Neuronal stem cell (in vitro differentiated cells): ENCODE data around the gene RBM4B.
A peak's percentile ranks its signal among the peaks of the same experiment; 100 is the strongest.

ENCODE experiments used
- DNase-seq: peaks from one replicate; pipeline ENCODE4 v3.0.0-alpha.2; 2013; ENCODE audit warnings: low spot score
- H2AFZ ChIP-seq: one replicate; pipeline ENCODE4 v1.6.1; 2013; ENCODE audit warnings: mild to moderate bottlenecking, low read length, inconsistent platforms
- H2AK5ac ChIP-seq: 2 replicates; pipeline ENCODE4 v1.6.1; 2013; ENCODE audit warnings: low read depth, mild to moderate bottlenecking, inconsistent platforms, low read length, moderate library complexity, mixed read lengths
- H2BK120ac ChIP-seq: 2 replicates; pipeline ENCODE4 v1.6.1; 2013; ENCODE audit warnings: low read depth, mild to moderate bottlenecking, inconsistent platforms, low read length, moderate library complexity, mixed read lengths
- H2BK12ac ChIP-seq: one replicate; pipeline ENCODE4 v1.6.1; 2013; ENCODE audit warnings: low read length, inconsistent platforms
- H2BK15ac ChIP-seq: 2 replicates; pipeline ENCODE4 v1.6.1; 2013; ENCODE audit warnings: mild to moderate bottlenecking, low read length, inconsistent platforms, mixed read lengths
- H2BK5ac ChIP-seq: one replicate; pipeline ENCODE4 v1.6.1; 2013; ENCODE audit warnings: inconsistent platforms, mild to moderate bottlenecking, low read length, moderate library complexity
- H3K14ac ChIP-seq: one replicate; pipeline ENCODE4 v1.6.1; 2013; ENCODE audit warnings: low read length, inconsistent platforms
- H3K18ac ChIP-seq: 2 replicates; pipeline ENCODE4 v1.6.1; 2013; ENCODE audit warnings: low read length, inconsistent platforms
- H3K23ac ChIP-seq: 2 replicates; pipeline ENCODE4 v1.6.1; 2013; ENCODE audit warnings: low read depth, mild to moderate bottlenecking, mixed read lengths, low read length, inconsistent platforms; ENCODE audit not compliant: poor library complexity
- H3K27ac ChIP-seq: replicated peaks from 3 replicates; pipeline ENCODE4 v1.5.1; 2013; ENCODE audit warnings: low read length, inconsistent platforms
- H3K27me3 ChIP-seq, 3 experiments: 2 replicates each; pipeline ENCODE4 v1.6.1; 2013; ENCODE audit warnings: low read length in 3 of 3, mild to moderate bottlenecking in 2 of 3, inconsistent platforms in 1 of 3, low read depth in 1 of 3, mixed read lengths in 1 of 3, moderate library complexity in 1 of 3; ENCODE audit not compliant: control insufficient read depth in 3 of 3, insufficient read depth in 3 of 3
- H3K36me3 ChIP-seq, 2 donors: replicated peaks in 1 of 2; 2 replicates each; pipeline ENCODE4 v1.6.1; 2013; ENCODE audit warnings: low read length in 2 of 2; ENCODE audit not compliant: control insufficient read depth in 2 of 2, insufficient read depth in 2 of 2
- H3K4ac ChIP-seq: 2 replicates; pipeline ENCODE4 v1.6.1; 2013; ENCODE audit warnings: inconsistent platforms, mild to moderate bottlenecking, low read length, moderate library complexity
- H3K4me1 ChIP-seq, 2 donors: 1 replicate in 1 of 2; 2 replicates in 1 of 2; pipeline ENCODE4 v1.6.1; 2013; ENCODE audit warnings: low read length in 2 of 2, low read depth in 1 of 2; ENCODE audit not compliant: control insufficient read depth in 2 of 2, insufficient read depth in 1 of 2
- H3K4me2 ChIP-seq: one replicate; pipeline ENCODE4 v1.6.1; 2013; ENCODE audit warnings: mild to moderate bottlenecking, low read length, inconsistent platforms; ENCODE audit not compliant: insufficient read depth, poor library complexity, severe bottlenecking
- H3K4me3 ChIP-seq, 2 donors: 2 replicates each; pipeline ENCODE4 v1.5.1; 2013; ENCODE audit warnings: low read length in 2 of 2, mild to moderate bottlenecking in 2 of 2, inconsistent platforms in 1 of 2, moderate library complexity in 1 of 2
- H3K79me1 ChIP-seq: one replicate; pipeline ENCODE4 v1.6.1; 2013; ENCODE audit warnings: low read depth, mild to moderate bottlenecking, inconsistent platforms, low read length, moderate library complexity
- H3K9ac ChIP-seq: one replicate; pipeline ENCODE4 v1.6.1; 2013; ENCODE audit warnings: mild to moderate bottlenecking, low read depth, low read length, inconsistent platforms; ENCODE audit not compliant: poor library complexity
- H3K9me3 ChIP-seq, 2 donors: replicated peaks in 1 of 2; 2 replicates each; pipeline versions ENCODE3 to v1.6.1; 2013; ENCODE audit warnings: low read length in 2 of 2, mild to moderate bottlenecking in 2 of 2, inconsistent platforms in 1 of 2, low read depth in 1 of 2, mixed read lengths in 1 of 2, moderate library complexity in 1 of 2; ENCODE audit not compliant: control insufficient read depth in 2 of 2, insufficient read depth in 1 of 2
- H4K8ac ChIP-seq: one replicate; pipeline ENCODE4 v1.6.1; 2013; ENCODE audit warnings: low read depth, mild to moderate bottlenecking, inconsistent platforms, low read length, moderate library complexity
- H4K91ac ChIP-seq: one replicate; pipeline ENCODE4 v1.6.1; 2013; ENCODE audit warnings: low read length, low read depth, mild to moderate bottlenecking, inconsistent platforms; ENCODE audit not compliant: poor library complexity
- WGBS, 2 donors: extraction: QIAGEN DNeasy Blood & Tissue Kit; methylation state at CpG; one replicate each; pipeline ENCODE4 v1.1.7; 2013; ENCODE audit warnings: missing lambda C conversion rate in 2 of 2, mixed read lengths in 1 of 2; ENCODE audit not compliant: insufficient read length in 2 of 2, insufficient replicate concordance in 1 of 2; ENCODE audit errors: extremely low coverage in 2 of 2; 5-methylcytosine and 5-hydroxymethylcytosine counted together

RBM4B gene

GRCh38 chr11:66708701-66709100, 31.0 kb upstream of the RBM4B start:
- Histone ChIP-seq H3K79me1 (peaks cover 2% of the 10 kb centered on the region), H3K27ac (no peak overlapping the region), H2BK12ac (no peak overlapping the region), H3K4me2 (no peak overlapping the region), H2BK15ac (no peak overlapping the region), H3K18ac (no peak overlapping the region), H3K36me3 (peaks cover 36 to 83% of the 10 kb centered on the region in 2 donors), H3K4me3 (no peak overlapping the region), H3K23ac (peak overlapping the region; percentile 55), H3K9me3 (no peaks in the 10 kb centered on the region), H4K91ac (no peak overlapping the region), H3K27me3 (no peaks in the 10 kb centered on the region), H2BK5ac (no peak overlapping the region), H2AFZ (no peak overlapping the region), H2BK120ac (no peak overlapping the region), H2AK5ac (no peak overlapping the region), H4K8ac (no peak overlapping the region), H3K4ac (no peak overlapping the region), H3K9ac (no peak overlapping the region), H3K4me1 (no peaks in the 10 kb centered on the region), H3K14ac (no peak overlapping the region)
- whole genome bisulfite sequencing, 2 donors, result no CpG with 5 or more reads among the region's 14 CpGs
- DNase-seq, result no peak

- no peak overlapping the region for H3K9ac ChIP-seq
- no peak overlapping the region for H3K18ac ChIP-seq
- H2BK12ac ChIP-seq, result no peak overlapping the region
- H3K27ac ChIP-seq, result no peak overlapping the region
- no CpG with 5 or more reads among the region's 20 CpGs for WGBS, 2 donors
- H3K79me1 ChIP-seq, result peaks cover 2% of the 10 kb centered on the region
- peaks cover 32 to 77% of the 10 kb centered on the region in 2 donors for H3K36me3 ChIP-seq
- no peaks in the 10 kb centered on the region for H3K27me3 ChIP-seq
- H3K4me1 ChIP-seq, result no peaks in the 10 kb centered on the region
- H3K14ac ChIP-seq, result no peak overlapping the region
- H3K23ac ChIP-seq, result no peak overlapping the region
- no peak overlapping the region for H4K91ac ChIP-seq
- no peak overlapping the region for H4K8ac ChIP-seq
- H3K4ac ChIP-seq, result no peak overlapping the region
- no peak overlapping the region for H2AK5ac ChIP-seq
- peak overlapping the region; percentile 60 for H2BK5ac ChIP-seq
- DNase-seq, result no peak
- H3K4me3 ChIP-seq, result no peak overlapping the region
- no peak overlapping the region for H3K4me2 ChIP-seq
- no peaks in the 10 kb centered on the region for H3K9me3 ChIP-seq
- no peak overlapping the region for H2BK120ac ChIP-seq
- no peak overlapping the region for H2AFZ ChIP-seq
- H2BK15ac ChIP-seq, result no peak overlapping the region
These were observed 30.4 kb upstream of the RBM4B start for GRCh38 chr11:66708094-66708493.

- WGBS, 2 donors, result no CpG with 5 or more reads among the region's 26 CpGs
- Histone ChIP-seq H3K4me2 (no peak overlapping the region), H2BK12ac (peak overlapping the region; percentile 30), H3K4me1 (no peaks in the 10 kb centered on the region), H3K9me3 (no peaks in the 10 kb centered on the region), H4K8ac (no peak overlapping the region), H3K23ac (peak overlapping the region; percentile 73), H2AK5ac (no peak overlapping the region), H4K91ac (no peak overlapping the region), H3K36me3 (peaks cover 29 to 72% of the 10 kb centered on the region in 2 donors), H2AFZ (no peak overlapping the region), H3K27ac (no peak overlapping the region), H3K27me3 (no peaks in the 10 kb centered on the region), H3K4ac (peak overlapping the region; percentile 23), H2BK15ac (no peak overlapping the region), H2BK5ac (no peak overlapping the region), H3K79me1 (peaks cover 3% of the 10 kb centered on the region), H3K9ac (peak overlapping the region; percentile 50), H3K4me3 (peak overlapping the region in 1 of 2 donors; percentile 44), H3K14ac (no peak overlapping the region), H2BK120ac (no peak overlapping the region), H3K18ac (no peak overlapping the region)
- DNase-seq, result no peak
These were observed 29.8 kb upstream of the RBM4B start for GRCh38 chr11:66707486-66707885.

GRCh38 chr11:66706989-66707388, 29.3 kb upstream of the RBM4B start:
- WGBS, 2 donors, result no CpG with 5 or more reads among the region's 9 CpGs
- no peak overlapping the region for H3K18ac ChIP-seq
- no peak overlapping the region for H3K14ac ChIP-seq

More at GRCh38 chr11:66706989-66707388, 29.3 kb upstream of the RBM4B start:
- H4K91ac ChIP-seq, result no peak overlapping the region
- no peaks in the 10 kb centered on the region for H3K27me3 ChIP-seq
- H3K27ac ChIP-seq, result no peak overlapping the region
- H2AK5ac ChIP-seq, result no peak overlapping the region
- no peak overlapping the region for H3K4me3 ChIP-seq
- H2BK15ac ChIP-seq, result no peak overlapping the region
- no peak for DNase-seq
- peak overlapping the region; percentile 73 for H3K23ac ChIP-seq
- H3K79me1 ChIP-seq, result peaks cover 4% of the 10 kb centered on the region
- H3K9ac ChIP-seq, result no peak overlapping the region
- no peak overlapping the region for H2BK5ac ChIP-seq
- no peak overlapping the region for H2BK120ac ChIP-seq
- no peaks in the 10 kb centered on the region for H3K9me3 ChIP-seq
- no peaks in the 10 kb centered on the region for H3K4me1 ChIP-seq
- no peak overlapping the region for H2AFZ ChIP-seq
- H3K4ac ChIP-seq, result no peak overlapping the region
- peaks cover 30 to 73% of the 10 kb centered on the region in 2 donors for H3K36me3 ChIP-seq
- no peak overlapping the region for H3K4me2 ChIP-seq
- H4K8ac ChIP-seq, result no peak overlapping the region
- no peak overlapping the region for H2BK12ac ChIP-seq
